Endothelial cell of umbilical vein (primary cell): ENCODE measurements around the gene ACAD9. TPM values are rescaled to one million over a fixed set of nuclear protein-coding genes. Genes with fewer than 3 reads are reported as not detected.

Experiments used
- BruUV-seq: library from RNA; stranded (reverse); fragments of 400-500 nt; replicated peaks from 2 replicates; lab custom pipeline; 2021; lab: Mats Ljungman, UMichigan
- CTCF ChIA-PET: fragments of 300-600, 350-600 bp; sonication (Branson Sonifier 250); formaldehyde crosslinking; loops from one replicate; lab custom pipeline; 2021; ENCODE audit warnings: antibody characterized with exemption, inconsistent platforms; lab: Charles Lee
- POLR2A ChIA-PET: fragments of 300-600, 350-600 bp; sonication (Branson Sonifier 250); formaldehyde crosslinking; loops from one replicate; lab custom pipeline; 2021; ENCODE audit warnings: antibody characterized with exemption, inconsistent platforms; lab: Charles Lee
- DNase-seq: peaks from one replicate; pipeline ENCODE4 v3.0.0-alpha.2; 2011; ENCODE audit warnings: low read depth, low spot score
- FAIRE-seq: peaks from 2 replicates; lab custom pipeline; 2011; peaks lifted over from hg19 to GRCh38; lab: Jason Lieb, UNC
- H2AFZ ChIP-seq: 2 replicates; pipeline ENCODE4 v1.6.0; 2012; ENCODE audit warnings: low read depth, low read length, control low read depth, inconsistent platforms
- H3K27ac ChIP-seq: 2 replicates; pipeline ENCODE4 v1.5.1; 2011; ENCODE audit warnings: low read depth, mild to moderate bottlenecking, control low read depth, low read length, moderate library complexity; ENCODE audit not compliant: insufficient read depth
- H3K27me3 ChIP-seq, 2 experiments: 2 replicates each; pipeline versions ENCODE4 v1.6.0 to v1.6.1; 2011; ENCODE audit warnings: low read length in 2 of 2, mixed read lengths in 1 of 2; ENCODE audit not compliant: control insufficient read depth in 2 of 2, insufficient read depth in 2 of 2
- H3K36me3 ChIP-seq, 2 experiments: 2 replicates in 1 of 2; 3 replicates in 1 of 2; pipeline ENCODE4 v1.5.1; 2011; ENCODE audit warnings: low read length in 2 of 2, mild to moderate bottlenecking in 1 of 2, moderate library complexity in 1 of 2; ENCODE audit not compliant: control insufficient read depth in 2 of 2, insufficient read depth in 2 of 2; ENCODE audit errors: extremely low read depth in 1 of 2
- H3K4me1 ChIP-seq: 3 replicates; pipeline ENCODE4 v1.5.1; 2011; ENCODE audit warnings: mild to moderate bottlenecking, low read length; ENCODE audit not compliant: control insufficient read depth, insufficient read depth; ENCODE audit errors: extremely low read depth
- H3K4me2 ChIP-seq: 2 replicates; pipeline ENCODE4 v1.6.1; 2011; ENCODE audit warnings: low read length, control low read depth, mixed read lengths; ENCODE audit not compliant: insufficient read depth
- H3K4me3 ChIP-seq, 3 experiments: fragments of 200-600 bp in 1 of 3; sonication (generic), shearing (Covaris generic) in 1 of 3; replicated peaks in 1 of 3; 2 replicates each; pipeline ENCODE4 v1.5.1; 2011 to 2016; ENCODE audit warnings: control low read depth in 3 of 3, low read length in 3 of 3, mild to moderate bottlenecking in 2 of 3, inconsistent platforms in 1 of 3, low read depth in 1 of 3, moderate library complexity in 1 of 3; ENCODE audit not compliant: insufficient read depth in 1 of 3
- H3K79me2 ChIP-seq: 2 replicates; pipeline ENCODE4 v1.6.0; 2012; ENCODE audit warnings: low read length, inconsistent platforms; ENCODE audit not compliant: control insufficient read depth, insufficient read depth
- H3K9ac ChIP-seq: replicated peaks from 2 replicates; pipeline ENCODE3; 2011; ENCODE audit warnings: low read length, control low read depth; ENCODE audit not compliant: insufficient read depth; ENCODE audit errors: extremely low read depth
- H3K9me1 ChIP-seq: replicated peaks from 3 replicates; pipeline ENCODE4 v1.6.0; 2011; ENCODE audit warnings: mild to moderate bottlenecking, low read length; ENCODE audit not compliant: control insufficient read depth, insufficient read depth; ENCODE audit errors: extremely low read depth
- H3K9me3 ChIP-seq: replicated peaks from 2 replicates; pipeline ENCODE4 v1.5.1; 2012; ENCODE audit warnings: low read length, inconsistent platforms; ENCODE audit not compliant: control insufficient read depth, insufficient read depth
- H4K20me1 ChIP-seq: replicated peaks from 2 replicates; pipeline ENCODE3; 2011; ENCODE audit warnings: mild to moderate bottlenecking, low read length; ENCODE audit not compliant: control insufficient read depth, insufficient read depth; ENCODE audit errors: extremely low read depth
- CTCF ChIP-seq, 2 donors: IDR thresholded peaks; 1 replicate in 1 of 2; 2 replicates in 1 of 2; pipeline ENCODE4 v1.5.1; 2011; ENCODE audit warnings: low read length in 2 of 2, mild to moderate bottlenecking in 2 of 2, moderate library complexity in 2 of 2, control low read depth in 1 of 2, inconsistent platforms in 1 of 2, low read depth in 1 of 2; ENCODE audit not compliant: insufficient read depth in 1 of 2; ENCODE audit errors: extremely low read depth in 1 of 2
- EZH2 ChIP-seq: IDR thresholded peaks from 2 replicates; pipeline ENCODE4 v1.6.1; 2012; ENCODE audit warnings: borderline replicate concordance, low read depth, mild to moderate bottlenecking, moderate library complexity, low read length, inconsistent platforms; ENCODE audit not compliant: severe bottlenecking
- MAX ChIP-seq: IDR thresholded peaks from 2 replicates; pipeline ENCODE4 v1.6.1; 2011; ENCODE audit not compliant: insufficient read depth, insufficient read length
- MYC ChIP-seq: IDR thresholded peaks from one replicate; pipeline ENCODE4 v1.6.1; 2011; ENCODE audit warnings: mild to moderate bottlenecking, low read depth, low read length
- POLR2A ChIP-seq: IDR thresholded peaks from 2 replicates; pipeline ENCODE4 v1.6.1; 2012; ENCODE audit warnings: low read depth, mild to moderate bottlenecking, control low read depth, low read length
- POLR2AphosphoS5 ChIP-seq: IDR thresholded peaks from 2 replicates; pipeline ENCODE4 v1.6.1; 2012; ENCODE audit warnings: low read depth, mild to moderate bottlenecking, control low read depth, low read length, moderate library complexity; ENCODE audit not compliant: insufficient read depth
- dilution Hi-C: fragments of 300-500 bp; cut with MboI; formaldehyde crosslinking; loops from one replicate; pipeline ENCODE4 v1.15.0; 2019; ENCODE audit warnings: low sequenced_read_pairs; ENCODE audit not compliant: extremely low pct_ligation_motif_present
- intact Hi-C: fragments of 100-400 bp; cut with micrococcal nuclease; formaldehyde crosslinking; loops from one replicate; pipeline ENCODE4 v1.10.0; 2022
- polyA plus RNA-seq, 4 experiments: library from polyadenylated mRNA; depleted of rRNA in 3 of 4; stranded (reverse) in 3 of 4; unstranded in 1 of 4; fragments of >200 nt; gene quantifications; 2 replicates each; pipeline versions ENCODE4 v1.2.1 to v1.2.3, GENCODE V29; 2011 to 2012; ENCODE audit warnings: missing spikeins in 1 of 4
- total RNA-seq: library from RNA; stranded (reverse); gene quantifications from 2 replicates; pipeline ENCODE4 v1.2.3, GENCODE V29; 2021

ACAD9 gene
- total and polyA plus RNA-seq, 2 donors (not counting 3 experiments of a cell fraction or from before 2014, with no cell fraction given) = 58.6 to 65.8 TPM

- H3K4me2 ChIP-seq = no peak overlapping the region
- H3K9me1 ChIP-seq = no peaks in the 10 kb centered on the region
- no peak overlapping the region for H3K9ac ChIP-seq
- no peaks in the 10 kb centered on the region for H3K4me1 ChIP-seq
- peaks cover 0 to 8% of the 10 kb centered on the region in 2 experiments for H3K27me3 ChIP-seq
- no peaks in the 10 kb centered on the region for H3K79me2 ChIP-seq
- DNase-seq (no peak), FAIRE-seq (no peak)
- intact Hi-C loops = no loop called here
- no peaks in the 10 kb centered on the region for H3K36me3 ChIP-seq
- no peaks in the 10 kb centered on the region for H3K9me3 ChIP-seq
- no peak overlapping the region for H3K27ac ChIP-seq
- dilution Hi-C loops = no loop called here
- H2AFZ ChIP-seq = no peak overlapping the region
- no peak overlapping the region for H3K4me3 ChIP-seq
- TF ChIP-seq POLR2AphosphoS5 = no peak
- no peak for TF ChIP-seq CTCF (IDR thresholded peaks at IDR 0.05; ENCODE audit: extremely low read depth in 1 of 2, insufficient read depth in 1 of 2, low read depth in 1 of 2, low read length in 2 of 2)
- no peak for TF ChIP-seq MYC
- no peak for TF ChIP-seq EZH2
- TF ChIP-seq POLR2A = no peak
- no peak for TF ChIP-seq MAX
- BruUV-seq = no TSS peak
- POLR2A ChIA-PET = no interaction called here
- CTCF ChIA-PET = interaction anchor here (1.0 to 3.0 kb wide), 4 partner anchors 11 to 331 kb away, joined by 3 to 13 read pairs (median 4); no protein-coding TSS in a partner anchor
- no peaks in the 10 kb centered on the region for H4K20me1 ChIP-seq
Observed at GRCh38 chr3:128949158-128949557, 69.7 kb downstream of the ACAD9 start.
